HG03175 (cell line): ENCODE results near the gene NPAS1.
"Not testable (repeated sequence)": the region's sequence is repeated elsewhere in the genome, so short reads cannot be mapped to it uniquely, and the experiment has no call there.

Experiments used
- ATAC-seq: cut with Tn5 transposase; IDR thresholded peaks from one replicate; pipeline ENCODE4 v1.9.1; 2021; ENCODE audit warnings: mild to moderate bottlenecking, moderate library complexity; ENCODE audit not compliant: unreplicated experiment

NPAS1 gene

GRCh38 chr19:47074621-47075020, 55.0 kb downstream of the NPAS1 start:
- no peak for ATAC-seq

- ATAC-seq: no peak
Measured at GRCh38 chr19:47075179-47075810, 55.7 kb downstream of the NPAS1 start.

- no peak for ATAC-seq
Measured at GRCh38 chr19:47075941-47076340, 56.3 kb downstream of the NPAS1 start.

- ATAC-seq: not testable (repeated sequence)
Measured at GRCh38 chr19:47078351-47078750, 58.7 kb downstream of the NPAS1 start.

- no peak for ATAC-seq
Measured at GRCh38 chr19:47081095-47081494, 61.5 kb downstream of the NPAS1 start.

- no peak for ATAC-seq
Measured at GRCh38 chr19:47082493-47082892, 62.9 kb downstream of the NPAS1 start.

GRCh38 chr19:47084879-47085439, 65.3 kb downstream of the NPAS1 start:
- ATAC-seq: no peak

- no peak for ATAC-seq
Measured at GRCh38 chr19:47086280-47086679, 66.6 kb downstream of the NPAS1 start.

- ATAC-seq: no peak
Measured at GRCh38 chr19:47089767-47090350, 70.2 kb downstream of the NPAS1 start.

GRCh38 chr19:47093254-47093653, 73.6 kb downstream of the NPAS1 start:
- no peak for ATAC-seq

- peak; percentile 78 for ATAC-seq
Measured at GRCh38 chr19:47093841-47094240, 74.2 kb downstream of the NPAS1 start.

GRCh38 chr19:47094557-47095475, 75.2 kb downstream of the NPAS1 start:
- no peak for ATAC-seq
